GOT3 (cell line): ENCODE data around the gene SH3RF3.

Source experiments
- DNase-seq: peaks from one replicate; lab custom pipeline; 2025; ENCODE audit warnings: mixed read lengths; lab: John Stamatoyannopoulos, UW

The SH3RF3 gene

DNA sequence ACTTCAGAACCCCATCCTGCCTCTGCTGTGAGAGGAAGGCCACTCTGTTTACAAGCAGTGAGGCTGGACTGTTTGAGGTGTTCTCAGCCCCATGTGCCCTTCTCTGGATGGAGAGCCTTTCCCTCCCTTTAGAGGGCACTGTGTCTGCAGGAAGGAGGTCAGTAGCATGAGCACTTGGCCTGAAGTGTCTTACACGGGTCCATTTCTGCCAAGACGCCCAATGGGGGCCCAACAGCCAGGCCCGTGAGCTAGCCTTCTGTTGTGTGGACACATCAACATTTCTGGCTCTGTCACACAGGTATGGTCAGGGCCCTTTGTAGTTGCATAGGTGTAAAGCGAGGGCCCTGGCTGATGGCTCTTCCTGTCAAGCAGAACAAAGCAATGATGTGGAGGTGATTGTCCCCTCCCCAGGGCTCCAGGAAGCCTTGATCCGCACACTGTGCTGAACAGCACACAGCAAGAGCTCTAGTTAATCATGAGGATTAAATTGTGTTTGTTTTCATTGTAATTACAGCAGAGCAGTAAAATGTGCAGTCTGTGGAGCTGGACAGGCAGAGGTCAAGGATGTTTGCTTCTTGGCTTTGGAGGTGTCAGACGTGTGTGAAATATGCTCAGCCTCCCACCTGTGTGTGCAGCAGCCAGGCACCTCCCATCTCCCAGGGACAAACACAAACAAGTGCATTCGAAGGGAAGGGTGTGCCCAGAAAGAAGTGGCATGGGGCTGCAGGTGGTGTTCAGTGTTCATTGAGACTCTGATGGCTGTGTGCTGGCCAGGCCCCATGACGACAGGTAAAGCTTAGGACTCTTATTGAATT lies 132.1 kb downstream of the SH3RF3 start:
- no peak for DNase-seq

DNA sequence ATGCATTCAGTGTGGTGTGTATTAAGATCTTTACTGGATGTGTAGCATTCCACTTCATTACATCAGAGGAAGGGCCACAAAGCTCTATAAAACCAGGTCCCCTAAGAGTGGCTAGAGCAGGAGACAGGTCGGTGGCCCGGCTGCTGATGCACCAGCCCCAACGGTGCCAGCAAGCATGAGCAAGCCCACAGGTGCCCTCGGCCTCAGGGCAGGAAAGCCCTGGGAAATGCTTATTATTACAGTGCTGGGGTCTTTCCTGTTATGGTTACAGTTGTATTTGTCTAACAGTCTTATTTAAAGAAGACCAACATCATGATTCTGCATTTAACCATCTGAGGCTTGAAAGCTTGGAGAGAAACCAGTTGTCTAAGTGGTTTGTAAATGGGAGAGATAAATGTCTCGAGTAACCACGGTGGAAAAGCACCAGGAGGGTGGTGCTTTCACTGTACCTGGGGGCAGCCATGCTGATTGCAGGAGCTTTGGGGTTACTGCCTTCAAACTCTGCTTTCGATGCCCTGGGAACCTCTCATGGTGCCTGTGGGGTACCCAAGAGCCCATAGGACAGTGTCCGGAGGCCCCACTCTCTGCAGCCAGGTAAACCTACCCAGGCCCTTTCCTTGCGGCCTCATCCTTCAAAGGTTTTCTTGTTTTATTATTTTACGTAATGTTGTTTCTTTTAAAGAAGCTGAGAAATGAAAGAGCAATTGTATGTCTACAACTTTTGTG lies 133.1 kb downstream of the SH3RF3 start:
- no peak for DNase-seq

DNA sequence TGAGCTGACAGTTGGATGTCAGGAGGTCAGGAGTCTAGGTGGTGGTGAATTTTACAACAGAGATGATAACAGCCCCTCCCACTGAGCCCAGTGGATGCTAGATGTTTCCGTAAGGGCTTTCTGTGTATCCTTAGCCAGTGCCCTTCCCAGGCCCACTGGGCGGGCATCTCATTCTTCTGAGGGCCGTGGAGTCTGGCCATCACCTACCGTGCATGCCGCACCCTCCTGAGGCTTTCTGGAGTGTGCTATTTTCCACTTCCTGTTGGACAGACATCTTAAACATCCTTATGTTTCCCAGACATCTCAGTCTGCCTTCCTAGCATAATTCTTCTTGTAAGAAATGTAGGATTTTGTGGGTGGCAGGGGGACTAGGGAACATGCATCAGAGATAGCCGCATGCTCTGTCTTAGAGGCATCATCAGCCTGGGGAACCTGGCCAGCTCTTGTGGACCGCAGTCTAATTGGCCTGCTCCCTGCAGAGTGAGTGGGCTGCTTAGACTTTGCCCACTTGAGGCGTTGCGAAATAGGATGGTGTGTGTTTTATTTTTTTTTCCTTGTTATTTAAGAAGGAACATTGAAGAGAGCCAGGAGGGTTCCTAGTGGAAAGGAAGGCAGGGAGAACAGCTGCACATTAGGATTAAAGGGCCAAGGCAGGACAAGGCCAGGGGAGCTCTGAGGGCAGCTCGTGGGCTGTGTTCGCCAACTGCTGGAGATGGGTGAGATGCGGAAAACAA lies 135.8 kb downstream of the SH3RF3 start:
- no peak for DNase-seq

DNA sequence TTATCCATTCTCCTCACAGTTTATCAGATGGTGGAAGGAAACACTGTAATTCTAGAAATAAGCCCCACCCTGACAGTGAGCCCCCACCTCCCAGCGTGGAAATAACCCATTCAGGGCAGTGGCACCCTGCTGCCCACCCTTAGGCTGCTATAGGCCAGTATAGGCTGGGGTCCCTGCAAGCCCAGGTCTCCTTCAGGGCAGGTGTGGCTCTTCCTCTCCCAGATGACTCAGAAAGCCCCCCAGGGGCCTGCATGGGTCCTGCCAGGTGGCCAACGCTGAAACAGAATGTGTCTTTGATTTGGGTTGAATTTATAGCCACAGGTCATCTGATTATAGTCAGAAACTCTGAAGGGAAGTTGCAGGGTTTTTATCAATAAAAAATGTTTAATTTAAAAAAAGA lies 136.4 kb downstream of the SH3RF3 start:
- no peak for DNase-seq

DNA sequence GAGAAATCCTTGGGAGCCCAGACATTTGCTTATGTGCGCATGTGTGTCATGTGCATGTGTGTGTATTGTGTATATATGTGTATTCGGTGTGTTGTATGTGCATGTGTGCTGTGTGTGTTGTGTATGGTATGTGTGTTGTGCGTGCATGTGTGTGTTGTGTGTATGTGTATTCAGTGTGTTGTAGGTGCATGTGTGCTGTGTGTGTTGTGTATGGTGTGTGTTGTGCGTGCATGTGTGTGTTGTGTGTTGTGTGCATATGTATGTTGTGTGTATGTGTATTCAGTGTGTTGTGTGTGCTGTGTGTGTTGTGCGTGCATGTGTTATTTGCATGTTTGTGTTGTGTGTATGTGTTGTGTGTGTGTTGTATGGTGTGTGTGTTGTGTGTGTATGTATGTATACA lies 136.9 kb downstream of the SH3RF3 start:
- no peak for DNase-seq

DNA sequence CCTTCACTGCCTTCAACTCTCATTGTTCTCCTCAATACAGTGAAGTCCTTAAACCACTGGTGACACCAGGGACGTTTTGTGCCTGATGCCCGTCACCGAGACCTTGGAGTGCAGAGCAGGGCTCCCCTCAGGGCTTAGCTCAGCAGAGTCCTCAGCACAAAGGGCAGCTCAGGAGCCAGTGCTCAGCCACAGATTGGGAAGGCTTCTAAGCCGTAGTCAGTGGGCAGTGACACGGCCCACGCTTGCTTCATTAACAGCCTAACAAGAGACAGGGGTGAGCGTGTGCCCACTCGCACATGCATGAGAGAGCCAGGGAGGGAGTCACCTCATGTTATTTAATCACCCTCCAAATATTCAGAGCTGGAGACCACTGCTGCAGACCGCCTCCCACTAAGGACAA lies 137.5 kb downstream of the SH3RF3 start:
- no peak for DNase-seq

DNA sequence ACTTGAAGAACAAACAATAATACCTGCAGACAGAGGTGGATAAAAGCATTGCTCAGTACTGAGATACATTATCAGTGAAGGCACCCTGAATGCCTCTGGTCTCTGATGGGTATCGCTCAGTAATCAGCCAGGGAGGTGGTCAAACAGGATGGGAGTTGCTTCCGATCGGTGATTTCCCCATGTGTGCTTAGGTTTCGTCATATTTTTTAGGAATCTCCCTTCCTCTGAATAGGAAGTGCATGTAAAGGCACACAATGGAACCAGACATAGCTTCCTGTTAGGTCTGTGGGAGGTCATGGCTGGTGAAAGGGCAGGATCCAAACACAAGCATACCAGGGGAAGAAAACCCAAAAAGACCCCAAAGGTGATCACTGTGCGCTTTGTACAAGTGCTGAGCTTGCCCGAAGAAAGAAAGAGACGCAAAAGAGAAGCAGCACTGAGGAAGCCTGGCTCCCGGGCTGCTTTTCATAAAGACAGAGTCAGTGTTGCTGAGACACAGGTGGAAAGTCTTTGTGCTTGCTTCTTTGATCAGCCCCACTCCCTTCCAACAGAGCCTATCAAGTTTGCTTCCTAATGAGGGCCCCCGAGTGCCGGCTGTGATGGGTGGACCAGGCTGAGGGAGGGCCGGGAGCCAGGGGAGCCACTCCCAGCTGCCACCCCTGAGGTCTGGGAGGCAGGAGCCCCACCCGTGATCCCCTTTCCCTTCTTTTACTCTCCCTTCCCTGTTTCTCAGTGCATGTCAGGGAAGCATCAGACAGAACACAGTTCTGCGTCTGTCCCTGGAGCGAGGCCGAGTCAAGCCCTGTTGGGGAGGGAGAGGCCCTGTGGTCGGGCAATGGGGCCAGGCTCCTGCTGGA lies 138.2 kb downstream of the SH3RF3 start:
- DNase-seq = no peak

DNA sequence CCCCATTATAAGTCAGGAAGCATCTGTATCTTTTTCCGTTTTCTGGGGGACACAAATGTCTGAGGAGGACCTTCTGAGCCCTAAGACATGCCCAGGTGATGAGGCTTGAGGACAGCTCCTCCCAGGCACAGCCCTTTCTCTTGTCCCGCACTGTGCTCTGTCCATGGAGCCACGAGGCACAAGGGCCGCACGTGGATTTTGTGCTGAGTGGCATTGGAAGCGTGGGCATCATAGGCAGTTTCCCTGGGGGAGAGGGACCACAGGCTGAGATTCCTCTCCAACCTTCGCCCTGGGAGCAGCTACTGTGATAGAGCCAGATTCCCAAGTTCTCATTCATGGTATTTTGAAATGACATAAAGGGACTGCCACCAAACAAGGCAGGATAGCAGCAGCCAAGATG lies 139.9 kb downstream of the SH3RF3 start:
- no peak for DNase-seq

DNA sequence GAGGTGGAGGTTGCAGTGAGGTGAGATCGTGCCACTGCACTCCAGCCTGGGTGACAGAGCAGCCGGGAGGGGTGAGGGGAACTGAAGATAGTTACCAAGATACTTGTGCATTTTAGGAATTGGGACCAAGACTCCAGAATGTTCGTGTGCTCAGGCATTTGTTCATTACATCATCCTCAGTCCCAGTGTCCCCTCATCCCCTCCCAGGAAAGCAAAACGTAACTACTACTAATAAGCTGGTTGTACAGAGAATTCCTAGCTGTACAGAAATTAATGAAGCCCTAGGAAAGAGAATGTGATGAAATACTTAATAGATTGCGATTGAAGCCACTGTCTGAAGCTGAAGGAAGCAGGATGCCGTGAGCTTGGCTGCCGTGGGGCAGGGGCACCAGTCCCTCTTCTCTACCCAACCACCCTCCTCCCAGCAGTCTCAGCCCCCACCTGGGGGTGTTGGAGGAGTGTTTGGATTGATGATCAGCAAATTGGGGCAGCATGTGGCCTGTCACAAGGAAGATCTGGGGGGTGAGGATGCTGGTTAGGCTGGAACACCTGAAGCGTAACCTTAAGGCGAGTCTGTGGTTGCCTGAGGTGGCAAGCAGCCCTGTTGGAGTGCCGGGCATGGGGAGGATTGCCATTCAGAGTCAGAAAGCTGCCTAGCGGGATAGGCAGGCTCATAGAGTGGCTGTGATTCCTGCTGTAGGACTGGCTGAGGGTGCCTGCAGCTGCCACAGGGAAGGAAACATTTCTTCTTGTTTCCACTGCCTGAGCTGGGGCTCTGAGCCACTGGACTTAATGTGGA lies 140.9 kb downstream of the SH3RF3 start:
- no peak for DNase-seq

DNA sequence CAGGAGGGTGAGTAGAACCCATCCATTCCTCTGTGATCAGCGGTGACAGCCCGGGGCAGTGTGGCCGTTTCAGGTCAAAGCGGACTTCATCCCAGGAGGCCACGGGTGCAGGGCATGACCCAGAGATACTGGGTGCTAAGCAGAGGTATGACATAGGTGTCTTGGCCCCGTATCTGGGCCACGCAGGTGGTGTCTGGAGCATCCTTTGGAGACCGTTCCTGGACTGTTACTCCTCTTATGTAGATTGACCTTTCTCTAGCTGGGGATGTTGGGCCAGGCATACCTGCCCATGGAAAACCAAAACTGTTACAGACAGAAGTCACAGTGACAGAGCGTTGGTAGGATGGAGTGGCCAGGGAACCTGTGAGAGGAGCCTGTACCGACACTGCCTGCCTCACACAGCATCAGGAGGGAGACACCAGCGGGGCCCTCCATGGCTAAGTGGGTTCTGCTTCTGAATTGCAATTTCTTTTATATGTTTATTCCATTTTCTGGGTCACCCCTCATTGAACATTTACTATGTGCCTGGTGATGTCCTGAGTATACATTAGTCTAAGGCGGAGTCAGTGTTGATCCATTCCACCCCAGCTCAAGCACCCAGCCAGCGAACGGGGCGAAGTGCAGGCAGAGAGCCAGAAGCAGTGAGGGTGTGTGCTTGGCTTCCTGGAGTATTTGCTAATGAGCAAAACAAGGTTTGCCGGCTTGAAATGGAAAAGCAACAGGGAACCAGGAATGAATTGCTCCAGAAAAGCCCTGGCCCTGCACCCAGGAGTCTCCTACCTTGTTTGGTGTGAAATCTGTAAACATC lies 141.7 kb downstream of the SH3RF3 start:
- DNase-seq = no peak

DNA sequence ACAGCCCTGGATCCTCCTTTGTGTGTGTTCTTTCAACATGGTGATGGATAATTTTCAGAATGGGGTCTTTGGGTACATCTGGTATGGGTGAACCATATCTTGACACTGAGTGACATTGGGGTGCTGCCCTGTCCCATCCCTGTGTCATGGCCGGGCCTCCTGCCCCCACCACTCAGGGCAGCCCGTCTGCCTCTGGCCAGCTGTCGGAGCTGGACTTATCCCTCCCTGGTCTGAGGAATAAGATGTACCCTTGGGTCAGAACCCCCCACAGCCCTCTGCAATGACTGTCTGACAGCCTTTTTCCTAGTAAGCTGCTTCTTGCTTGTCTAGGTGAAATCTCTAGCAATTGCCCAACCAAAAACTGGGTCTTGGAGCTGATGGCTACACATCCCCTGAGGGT lies 142.9 kb downstream of the SH3RF3 start:
- no peak for DNase-seq

DNA sequence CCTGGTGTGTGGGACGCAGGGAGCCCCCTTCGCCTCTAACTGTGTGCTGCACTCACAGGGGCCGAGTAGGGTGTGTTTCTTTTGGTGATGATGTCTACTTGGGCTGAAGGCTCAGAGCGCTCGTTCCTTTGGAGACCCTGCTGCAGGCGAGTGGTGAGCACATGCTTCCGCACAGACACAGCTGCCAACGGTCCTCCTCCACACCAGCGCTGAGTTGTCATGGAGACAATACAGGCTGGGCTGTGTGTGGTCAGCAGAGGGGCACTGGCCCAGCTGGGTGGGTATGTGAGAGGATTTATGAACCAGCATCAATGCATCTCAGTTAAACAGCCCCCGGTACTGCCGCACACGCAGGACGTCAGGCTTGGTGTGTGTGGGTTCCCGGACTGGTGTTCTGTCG lies 143.5 kb downstream of the SH3RF3 start:
- DNase-seq = no peak

DNA sequence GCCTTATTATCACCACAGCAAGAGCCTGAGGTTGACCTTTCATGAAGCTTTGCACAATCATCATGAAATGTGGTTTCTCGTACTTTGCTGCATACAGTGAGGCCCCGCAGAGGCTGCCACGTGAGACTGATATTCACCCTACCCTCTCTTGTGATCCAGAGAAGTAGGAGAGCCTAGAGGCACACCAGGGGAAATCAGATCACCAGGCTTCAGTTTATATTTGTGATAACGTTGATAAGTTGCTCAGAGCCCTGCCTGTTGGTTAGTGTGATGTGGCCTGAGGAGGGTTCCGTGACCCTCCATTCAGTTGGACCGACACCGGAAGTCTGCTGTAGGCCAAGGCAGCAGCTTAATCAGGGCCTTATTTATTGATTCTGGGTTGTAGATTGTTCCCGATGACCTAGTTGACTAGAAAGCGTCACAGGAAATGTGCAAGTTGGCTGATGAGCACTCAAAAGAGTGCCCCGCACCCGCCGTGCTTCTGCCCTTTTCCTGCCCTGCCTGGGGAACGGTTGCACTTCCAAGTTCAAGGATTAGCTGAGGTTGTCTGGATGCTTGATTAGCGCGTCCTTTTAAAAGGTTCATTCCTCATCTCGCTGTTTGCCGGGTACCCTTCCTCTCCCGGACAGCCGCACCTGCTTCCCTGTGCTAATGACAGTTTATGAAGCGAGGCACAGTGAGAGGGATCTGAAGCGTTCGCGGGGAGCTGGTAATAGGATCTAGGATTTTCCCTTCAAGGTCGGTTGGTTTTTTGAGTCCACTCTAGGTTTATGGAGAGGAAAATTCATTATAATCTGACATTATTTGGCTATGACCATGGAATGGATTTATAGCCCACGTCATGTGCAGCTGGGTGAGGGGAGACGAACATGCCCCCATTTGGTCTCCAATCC lies 146.4 kb downstream of the SH3RF3 start:
- no peak for DNase-seq

DNA sequence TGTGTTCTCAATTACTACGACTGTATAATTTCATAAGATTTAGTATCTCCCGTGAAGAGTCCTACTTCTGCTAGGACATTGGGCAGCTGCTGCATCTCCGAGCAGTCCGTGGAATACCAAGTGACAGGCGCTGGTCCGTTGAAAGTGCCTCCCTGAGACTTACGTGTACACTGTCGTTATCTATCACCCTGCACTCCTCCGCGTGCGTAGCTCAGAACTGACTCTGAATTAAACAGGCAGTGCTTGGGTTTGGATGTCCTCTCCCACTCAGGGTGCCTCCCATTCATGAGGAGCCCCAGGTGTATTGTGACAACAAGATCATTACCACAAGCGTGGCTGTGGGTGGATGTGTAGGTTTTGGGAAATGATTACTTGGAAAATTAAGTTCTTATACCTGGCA lies 148.4 kb downstream of the SH3RF3 start:
- DNase-seq = no peak

DNA sequence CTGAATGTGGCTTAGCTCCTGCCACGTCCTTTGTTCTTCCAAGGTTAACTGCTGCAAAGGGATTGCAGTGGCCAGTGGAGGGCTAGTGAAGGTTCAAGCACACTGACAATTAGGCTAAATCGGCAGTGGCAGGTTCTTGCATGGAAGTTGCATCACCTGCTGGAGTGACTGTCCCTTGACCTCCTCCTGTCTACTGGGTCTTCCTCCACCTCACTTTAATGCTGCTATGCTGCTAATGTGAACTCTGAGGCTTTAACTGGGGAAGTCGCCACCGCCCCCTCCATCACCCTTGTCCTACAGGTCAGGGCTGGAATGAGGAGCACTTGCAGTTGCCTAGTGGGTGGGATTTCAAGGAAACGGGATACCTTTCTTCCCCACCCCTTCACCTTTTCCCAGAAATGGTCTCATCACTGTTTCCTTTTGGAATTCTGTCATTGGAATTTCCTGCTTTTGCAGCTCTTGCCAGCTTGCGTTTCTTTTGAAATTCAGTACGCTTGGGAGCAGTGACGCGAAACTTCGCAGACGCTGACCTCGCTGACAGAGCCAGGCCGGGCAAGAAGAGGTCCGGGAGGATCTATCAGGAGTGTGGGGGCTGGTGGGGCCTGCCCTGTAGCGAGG lies 150.3 kb downstream of the SH3RF3 start:
- no peak for DNase-seq

DNA sequence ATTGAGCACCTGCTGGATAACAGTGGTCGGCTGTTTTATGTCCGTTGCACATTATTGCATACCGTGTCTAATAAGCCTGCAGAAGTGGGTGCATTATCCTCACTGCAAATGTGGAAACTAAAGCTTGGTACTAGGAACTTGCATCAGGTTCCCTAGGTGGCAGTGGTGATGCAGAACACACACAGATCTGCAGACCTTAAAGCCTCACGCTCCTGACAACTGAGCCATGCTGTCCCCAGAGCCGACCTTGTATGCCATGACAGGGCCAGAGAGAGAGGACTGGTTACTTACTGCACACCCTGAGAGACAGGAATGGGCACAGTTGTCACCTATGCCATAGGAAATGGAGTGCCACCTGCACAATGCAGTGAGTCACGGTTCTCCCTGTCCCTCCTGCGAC lies 151.8 kb downstream of the SH3RF3 start:
- DNase-seq = no peak

DNA sequence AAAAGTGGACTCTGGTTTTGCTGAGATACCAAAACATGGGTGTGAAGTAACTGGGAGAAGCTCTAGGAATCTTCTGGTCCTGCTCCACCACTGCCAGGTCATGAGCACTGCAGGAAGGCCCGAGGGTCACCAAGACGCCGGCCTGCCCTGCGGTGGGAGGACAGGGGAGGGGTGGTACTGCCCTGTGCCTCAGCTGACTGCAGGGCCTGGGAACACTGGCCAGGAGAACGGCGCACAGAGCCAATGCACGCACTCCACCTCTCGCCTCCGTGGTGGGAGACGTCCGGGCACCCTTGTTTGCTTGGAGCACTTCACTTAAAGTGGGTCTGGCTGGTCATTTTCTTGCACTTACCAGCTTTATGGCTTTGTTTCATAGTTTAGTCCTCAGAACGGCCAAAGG lies 153.4 kb downstream of the SH3RF3 start:
- no peak for DNase-seq

DNA sequence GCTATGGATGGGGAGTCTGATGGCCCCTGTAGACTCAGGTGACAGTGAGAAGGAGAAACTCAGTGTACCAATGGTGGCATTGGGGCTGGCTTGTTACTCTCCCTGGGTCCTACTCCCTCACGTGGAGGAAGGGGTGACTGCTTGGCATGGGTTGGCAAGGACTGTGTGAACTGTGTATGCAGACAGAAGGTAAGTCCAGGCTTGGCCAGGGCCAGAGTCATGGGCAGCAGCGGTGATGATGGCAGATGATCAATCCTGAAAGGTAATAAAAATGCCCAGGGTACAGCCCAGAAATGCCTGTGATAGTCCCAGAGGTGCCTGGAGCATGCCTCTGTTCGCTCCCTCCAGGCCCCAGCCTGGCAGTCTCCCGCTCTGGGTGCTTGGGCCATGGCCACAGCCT lies 153.9 kb downstream of the SH3RF3 start:
- DNase-seq = no peak

DNA sequence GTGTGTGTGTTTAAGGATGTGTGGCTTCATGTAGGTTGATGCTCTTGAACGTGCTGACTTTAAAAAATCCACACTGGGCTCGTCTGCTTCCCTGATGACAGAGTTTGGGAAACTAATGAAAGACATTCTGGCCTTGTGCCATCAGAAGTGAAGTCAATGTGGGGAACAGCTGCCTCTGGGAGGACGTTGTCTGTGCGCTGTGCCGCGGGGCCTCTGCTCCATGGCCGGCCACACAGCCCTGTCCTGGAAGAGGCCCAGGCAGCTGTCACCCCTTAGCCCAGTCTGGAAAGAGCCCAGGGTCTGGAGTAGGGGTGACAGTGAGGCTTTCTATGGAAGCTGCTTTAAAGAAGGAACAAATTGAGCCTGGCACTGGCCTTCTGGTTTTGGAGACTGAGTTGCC lies 155.8 kb downstream of the SH3RF3 start:
- DNase-seq = no peak
